Breast epithelium (tissue), 3 donors: ENCODE data around the gene RGS7.
"Not testable (repeated sequence)": the region's sequence is repeated elsewhere in the genome, so short reads cannot be mapped to it uniquely, and the experiment has no call there.

ENCODE experiments used
- CTCF ChIP-seq, 3 donors: fragments of 450-650 bp; IDR thresholded peaks; one replicate each; pipeline ENCODE4 v1.5.1; 2016 to 2017; ENCODE audit warnings: antibody characterized with exemption in 3 of 3, mild to moderate bottlenecking in 3 of 3, moderate library complexity in 3 of 3
- POLR2A ChIP-seq: fragments of 450-650 bp; IDR thresholded peaks from one replicate; pipeline ENCODE4 v1.6.1; 2016; ENCODE audit warnings: antibody characterized with exemption, mild to moderate bottlenecking, moderate library complexity

DNA sequence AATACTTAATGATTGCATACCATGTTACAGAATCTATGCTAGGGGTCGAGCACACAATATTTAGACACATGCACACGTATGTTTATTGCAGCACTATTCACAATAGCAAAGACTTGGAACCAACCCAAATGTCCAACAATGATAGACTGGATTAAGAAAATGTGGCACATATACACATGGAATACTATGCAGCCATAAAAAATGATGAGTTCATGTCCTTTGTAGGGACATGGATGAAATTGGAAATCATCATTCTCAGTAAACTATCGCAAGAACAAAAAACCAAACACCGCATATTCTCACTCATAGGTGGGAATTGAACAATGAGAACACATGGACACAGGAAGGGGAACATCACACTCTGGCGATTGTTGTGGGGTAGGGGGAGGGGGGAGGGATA, 191.7 kb downstream of the RGS7 start:
- not testable (repeated sequence) for TF ChIP-seq CTCF (IDR thresholded peaks at IDR 0.05); POLR2A
